Peyer's patch (tissue), 4 donors: ENCODE results near the gene DARS1.

Experiments
- CTCF ChIP-seq, 6 experiments: fragments of 450-650 bp in 4 of 6; fragments of 200-600 bp in 2 of 6; sonication (generic) in 1 of 6; IDR thresholded peaks; one replicate each; pipeline ENCODE4 v1.5.1; 2017 to 2019; ENCODE audit warnings: antibody characterized with exemption in 6 of 6, mild to moderate bottlenecking in 3 of 6, moderate library complexity in 1 of 6
- POLR2A ChIP-seq, 2 donors: fragments of 450-650 bp; IDR thresholded peaks; one replicate each; pipeline ENCODE4 v1.5.1; 2017; ENCODE audit warnings: antibody characterized with exemption in 2 of 2, mild to moderate bottlenecking in 2 of 2, moderate library complexity in 2 of 2

GRCh38 chr2:136031711-136032110 is 46.3 kb upstream of the DARS1 start:
- TF ChIP-seq POLR2A (IDR thresholded peaks at IDR 0.05) (no peak), CTCF (IDR thresholded peaks at IDR 0.05) (no peak)
